ENCODE data around the gene ST6GALNAC3.
"Not testable (repeated sequence)": the region's sequence is repeated elsewhere in the genome, so short reads cannot be mapped to it uniquely, and the experiment has no call there.

Gene ST6GALNAC3

GRCh38 chr1:76074321-76075187 lies at the start of gene ST6GALNAC3:
ST6GALNAC3 (plus strand) TSS chr1:76074746.
- DNase-seq = peak in 56 of 58 donors; percentile 37 to 89 (median 78)

DNA sequence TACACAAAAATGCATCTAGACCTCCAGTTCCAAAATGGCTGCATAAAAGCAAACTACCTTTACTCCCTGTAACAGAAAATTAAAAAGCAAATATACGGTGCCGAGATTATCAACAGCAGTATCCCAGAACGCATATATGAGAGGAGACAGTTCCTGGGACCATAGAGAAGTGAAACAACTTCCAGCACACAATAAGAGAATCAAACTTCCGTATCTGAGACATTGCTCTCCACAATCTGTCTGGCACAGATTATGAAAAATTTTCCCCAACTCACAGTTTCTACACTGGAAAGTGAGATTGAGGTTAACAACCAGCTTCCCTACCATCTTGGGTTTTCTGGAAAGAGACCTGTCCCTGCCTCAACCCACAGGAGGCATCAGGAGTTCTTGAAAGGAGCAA lies 47.2 kb upstream of the ST6GALNAC3 start:
- no peak for DNase-seq

- DNase-seq = no peak
These were observed 45.2 kb upstream of the ST6GALNAC3 start for GRCh38 chr1:76029331-76029730.

DNA sequence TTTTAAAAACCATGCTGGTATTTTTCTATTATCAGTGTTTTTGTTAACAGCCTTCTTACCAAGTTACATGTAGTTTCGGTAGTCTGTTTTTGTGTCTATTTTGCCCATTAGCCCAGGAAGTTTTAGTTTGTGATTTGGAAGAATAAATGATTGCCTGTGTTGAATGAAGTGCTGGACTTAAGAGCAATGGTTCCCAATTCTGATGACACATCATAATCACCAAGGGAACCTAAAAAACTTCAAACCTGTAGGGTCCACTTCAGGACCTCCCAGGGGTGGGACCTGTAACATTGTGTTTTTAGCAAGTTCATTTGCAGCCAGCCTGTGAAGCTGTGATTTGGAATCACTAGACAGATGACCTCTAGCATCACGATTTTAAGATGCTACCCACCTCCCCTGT lies 43.0 kb upstream of the ST6GALNAC3 start:
- DNase-seq = no peak

- no peak for DNase-seq
These were observed 40.6 kb upstream of the ST6GALNAC3 start for GRCh38 chr1:76033800-76034475.

DNA sequence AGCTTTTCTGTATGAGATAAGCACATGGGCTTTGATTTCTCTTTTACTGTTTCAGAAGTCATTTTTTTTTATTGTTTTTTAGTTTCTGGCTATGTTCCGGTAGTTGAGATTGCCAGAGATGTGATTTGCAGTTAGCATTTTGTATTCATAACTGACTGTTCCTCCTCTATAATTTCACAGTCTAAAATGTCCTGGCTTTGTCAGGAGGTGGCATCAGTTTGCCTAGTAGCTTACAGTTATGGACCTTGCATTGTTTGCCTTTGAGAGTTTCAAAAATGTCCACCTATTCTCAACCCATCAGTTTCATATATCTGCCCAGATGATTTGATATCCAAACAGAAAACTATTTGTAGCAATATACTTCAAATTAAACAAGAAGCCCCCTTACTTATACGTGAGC lies 39.5 kb upstream of the ST6GALNAC3 start:
- peak in 5 of 58 donors; percentile 1 to 21 (median 12) for DNase-seq

DNA sequence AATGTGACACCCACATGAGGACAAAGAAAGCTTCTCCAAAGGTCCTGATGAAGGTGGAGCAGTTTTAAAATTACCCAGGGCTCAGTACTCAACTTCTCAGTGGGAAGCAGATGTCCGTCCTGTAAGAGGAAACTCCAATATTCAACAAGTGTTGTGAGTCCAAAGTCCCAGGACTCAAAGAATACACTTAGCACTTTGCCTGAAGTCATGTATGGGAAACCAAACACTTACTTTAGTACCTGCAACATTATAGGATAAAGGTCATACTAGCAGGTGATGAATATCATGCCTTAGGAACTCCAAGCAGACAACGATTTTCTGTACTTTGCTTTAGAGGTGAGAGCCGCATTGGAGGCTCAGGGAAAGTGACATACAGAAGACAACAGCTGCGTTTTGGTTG lies 37.2 kb upstream of the ST6GALNAC3 start:
- DNase-seq = no peak

DNA sequence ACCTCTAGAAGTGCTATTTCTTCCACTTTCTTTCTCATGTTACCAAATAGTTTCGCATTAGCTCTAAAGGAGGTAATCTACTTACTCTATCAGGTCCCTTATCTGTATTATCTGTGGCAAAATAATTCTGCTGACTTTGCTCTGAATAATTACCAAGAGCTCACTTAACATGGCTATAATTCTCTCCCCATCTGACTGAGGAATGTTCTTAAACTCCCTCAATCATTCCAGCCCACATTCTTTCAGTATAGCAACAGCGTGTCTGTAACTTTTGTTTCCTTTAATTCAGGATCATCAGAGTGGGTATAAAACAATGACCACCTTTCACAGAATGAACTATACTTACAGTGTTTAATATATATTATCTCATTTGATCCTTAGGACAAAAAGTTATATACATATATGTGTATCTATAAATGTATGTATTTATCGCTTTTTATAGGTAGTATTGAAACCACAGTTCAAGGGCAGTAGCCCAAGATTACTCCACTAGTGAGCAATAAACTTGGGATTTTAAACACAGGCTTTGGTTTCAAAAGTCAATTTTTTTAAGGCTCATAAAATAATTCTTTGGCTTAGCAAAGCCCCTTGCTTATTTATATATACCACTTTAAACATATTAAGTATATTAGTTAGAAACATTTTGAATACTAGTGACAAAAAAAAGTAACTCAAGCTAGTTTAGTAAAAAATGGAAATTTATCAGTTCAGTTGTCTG lies 36.1 kb upstream of the ST6GALNAC3 start:
- no peak for DNase-seq

GRCh38 chr1:76046149-76046548 lies 28.4 kb upstream of the ST6GALNAC3 start:
- no peak for DNase-seq

DNA sequence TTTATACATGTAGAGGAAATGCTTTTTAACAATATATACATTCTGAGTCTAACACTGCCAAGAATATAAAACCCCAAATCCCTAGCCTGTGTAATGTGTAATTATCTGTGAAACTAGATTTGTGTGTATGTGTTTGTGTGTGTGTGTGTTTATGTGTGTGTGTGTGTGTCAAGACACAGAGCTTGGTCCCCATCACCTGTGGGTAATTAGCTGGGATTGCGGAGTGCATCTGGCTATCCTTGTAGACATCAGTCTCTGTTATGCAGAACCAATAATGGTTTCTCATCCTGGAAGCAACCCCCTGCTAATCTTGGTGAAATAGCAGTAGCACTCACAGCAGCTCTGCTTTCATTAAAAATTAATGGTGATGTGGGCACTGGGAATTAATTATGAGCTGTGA lies 26.3 kb upstream of the ST6GALNAC3 start:
- no peak for DNase-seq

DNA sequence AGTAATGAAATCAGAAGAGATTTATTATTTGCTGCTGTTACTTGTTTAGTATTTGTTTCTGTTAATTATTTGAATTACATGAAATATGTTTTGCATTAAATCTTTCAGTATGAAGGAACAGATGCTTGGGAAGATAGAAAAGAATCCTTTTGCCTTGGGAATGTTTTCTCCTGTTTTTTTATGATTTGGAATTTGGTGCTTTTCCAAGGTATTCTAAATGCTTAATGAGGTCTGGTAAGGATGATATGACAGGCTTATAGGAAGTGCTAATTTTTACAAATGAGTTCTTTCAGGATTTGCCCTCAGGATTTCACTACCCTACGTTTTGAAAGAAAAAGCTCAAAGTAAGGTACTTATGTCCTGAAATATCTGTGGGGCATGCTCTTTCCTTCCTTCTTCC lies 25.6 kb upstream of the ST6GALNAC3 start:
- no peak for DNase-seq

DNA sequence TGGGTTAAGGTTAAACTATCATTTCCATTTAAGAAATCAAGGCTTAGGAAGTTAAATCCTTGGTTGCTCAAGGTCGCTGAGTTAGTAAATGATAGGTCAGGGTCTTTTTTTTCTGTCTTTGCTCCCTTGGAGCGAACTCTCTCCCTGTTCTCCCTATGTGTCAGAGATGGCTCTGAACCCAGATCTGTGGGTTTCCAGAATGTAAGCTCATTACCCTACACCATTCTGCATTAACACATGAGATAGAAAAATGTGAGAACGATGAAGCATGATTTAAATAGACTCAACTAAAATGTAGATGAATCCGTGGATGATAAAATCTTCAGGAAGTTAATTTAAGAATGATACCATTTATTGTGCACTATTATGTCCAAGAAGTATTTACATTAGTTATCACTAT lies 25.0 kb upstream of the ST6GALNAC3 start:
- DNase-seq = no peak

- not testable (repeated sequence) for DNase-seq
These were observed 24.5 kb upstream of the ST6GALNAC3 start for GRCh38 chr1:76050073-76050472.

GRCh38 chr1:76053021-76053420 lies 21.5 kb upstream of the ST6GALNAC3 start:
- peak in 15 of 58 donors; percentile 1 to 33 (median 7) for DNase-seq

DNA sequence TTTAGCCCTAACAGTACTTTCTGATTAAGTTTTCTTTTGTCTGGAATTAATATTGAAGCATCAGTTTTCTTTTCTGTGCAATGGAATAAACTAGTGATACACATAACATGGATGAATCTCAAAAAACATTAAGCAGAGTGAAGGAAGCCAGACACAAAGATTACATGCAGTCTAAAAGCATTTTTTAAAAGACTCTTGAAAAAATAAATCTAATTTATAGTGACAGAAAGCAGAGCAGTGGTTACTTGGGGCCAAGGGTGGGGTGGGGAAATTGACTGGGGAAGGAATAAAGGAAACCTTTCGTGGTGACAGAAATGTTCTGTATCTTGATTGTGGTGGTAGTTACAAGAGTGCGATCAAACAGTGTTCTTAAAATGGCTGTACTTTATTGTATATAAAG lies 20.2 kb upstream of the ST6GALNAC3 start:
- no peak for DNase-seq

DNA sequence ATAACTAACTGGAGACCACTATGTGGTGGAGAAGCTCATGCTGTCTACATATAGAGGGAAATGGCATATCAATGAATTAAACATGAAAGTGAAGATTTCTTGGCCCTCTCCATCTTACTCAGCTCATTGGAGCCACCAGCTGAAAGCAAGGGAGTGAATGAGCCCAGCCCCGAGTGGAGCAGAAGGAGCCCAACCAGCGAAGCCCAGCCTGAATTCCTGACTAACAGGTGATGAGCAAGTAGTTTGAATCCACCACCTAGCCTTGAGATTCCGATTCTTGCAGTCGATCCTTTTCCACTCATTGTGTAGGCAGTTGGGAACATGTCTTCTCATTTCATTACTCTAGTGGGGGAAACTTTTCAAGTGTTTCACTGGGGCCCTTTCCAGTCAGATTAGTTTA lies 18.6 kb upstream of the ST6GALNAC3 start:
- no peak for DNase-seq

DNA sequence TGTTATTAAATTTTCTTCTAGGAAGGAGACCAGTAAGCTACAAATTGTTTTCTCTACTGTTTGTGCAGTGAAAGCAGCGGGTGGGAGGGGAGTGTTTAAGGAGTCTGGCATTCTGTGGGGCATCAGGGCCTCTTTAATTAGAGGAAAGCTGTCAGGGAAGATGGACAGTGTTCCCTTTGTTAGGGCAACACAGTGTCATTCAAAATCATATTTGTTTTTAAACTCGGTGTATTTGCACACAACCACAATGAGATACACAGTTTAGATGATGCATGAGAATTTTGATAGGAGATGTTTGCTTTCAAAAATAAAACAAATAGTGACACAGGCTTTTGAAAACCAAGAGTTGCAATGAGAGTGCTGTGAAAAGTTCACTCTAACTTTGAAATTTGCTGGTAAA lies 15.1 kb upstream of the ST6GALNAC3 start:
- no peak for DNase-seq

- DNase-seq = no peak
These were observed 9.3 kb upstream of the ST6GALNAC3 start for GRCh38 chr1:76065270-76065669.

GRCh38 chr1:76066394-76066793 lies 8.2 kb upstream of the ST6GALNAC3 start:
- DNase-seq = no peak

DNA sequence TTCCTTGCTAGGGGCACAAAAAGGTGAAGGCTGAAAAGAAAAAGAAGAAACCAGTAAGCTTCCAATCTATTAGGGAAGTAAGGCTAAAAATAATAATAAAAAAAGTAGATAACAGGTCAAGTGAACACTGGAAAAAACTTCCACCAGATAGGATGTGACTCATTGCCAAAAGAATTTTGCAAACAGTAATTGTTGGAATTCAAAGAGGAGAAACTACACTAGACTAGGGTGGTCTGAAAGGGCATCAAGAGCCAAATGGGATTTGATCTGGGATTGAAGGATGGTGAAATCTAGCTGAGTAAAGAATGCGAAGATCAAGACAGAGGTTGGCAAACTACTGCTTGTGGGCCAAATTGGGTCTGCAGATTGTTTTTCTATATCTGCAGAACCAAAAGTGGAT lies 6.0 kb upstream of the ST6GALNAC3 start:
- DNase-seq = no peak

GRCh38 chr1:76068953-76069561 lies 5.5 kb upstream of the ST6GALNAC3 start:
- no peak for DNase-seq

GRCh38 chr1:76070538-76070937 lies 4.0 kb upstream of the ST6GALNAC3 start:
- DNase-seq = no peak
